HG03095 (cell line): ENCODE results near the gene ING1.
"Not testable (repeated sequence)": the region's sequence is repeated elsewhere in the genome, so short reads cannot be mapped to it uniquely, and the experiment has no call there.

ENCODE experiments used
- ATAC-seq: cut with Tn5 transposase; IDR thresholded peaks from one replicate; pipeline ENCODE4 v1.9.1; 2021; ENCODE audit warnings: moderate library complexity; ENCODE audit not compliant: unreplicated experiment

Gene ING1

DNA sequence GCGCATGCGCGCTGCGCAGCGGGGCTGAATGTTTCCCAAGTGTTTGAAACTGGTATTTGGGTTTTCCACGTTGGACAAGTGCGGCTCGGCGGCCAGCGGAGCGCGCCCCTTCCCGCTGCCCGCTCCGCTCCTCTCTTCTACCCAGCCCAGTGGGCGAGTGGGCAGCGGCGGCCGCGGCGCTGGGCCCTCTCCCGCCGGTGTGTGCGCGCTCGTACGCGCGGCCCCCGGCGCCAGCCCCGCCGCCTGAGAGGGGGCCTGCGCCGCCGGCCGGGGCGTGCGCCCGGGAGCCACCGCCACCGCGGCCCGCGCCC is at the start of gene ING1:
Gene ING1 (plus strand): TSS at position 59 of the 311 bp plus-strand sequence. CDS start 450 bp downstream, outside the sequence.
- ATAC-seq = no peak

- ATAC-seq = no peak
Observed at GRCh38 chr13:110664041-110664440, 49.5 kb upstream of the ING1 start.

GRCh38 chr13:110664673-110665072 is 48.8 kb upstream of the ING1 start:
- ATAC-seq = no peak

DNA sequence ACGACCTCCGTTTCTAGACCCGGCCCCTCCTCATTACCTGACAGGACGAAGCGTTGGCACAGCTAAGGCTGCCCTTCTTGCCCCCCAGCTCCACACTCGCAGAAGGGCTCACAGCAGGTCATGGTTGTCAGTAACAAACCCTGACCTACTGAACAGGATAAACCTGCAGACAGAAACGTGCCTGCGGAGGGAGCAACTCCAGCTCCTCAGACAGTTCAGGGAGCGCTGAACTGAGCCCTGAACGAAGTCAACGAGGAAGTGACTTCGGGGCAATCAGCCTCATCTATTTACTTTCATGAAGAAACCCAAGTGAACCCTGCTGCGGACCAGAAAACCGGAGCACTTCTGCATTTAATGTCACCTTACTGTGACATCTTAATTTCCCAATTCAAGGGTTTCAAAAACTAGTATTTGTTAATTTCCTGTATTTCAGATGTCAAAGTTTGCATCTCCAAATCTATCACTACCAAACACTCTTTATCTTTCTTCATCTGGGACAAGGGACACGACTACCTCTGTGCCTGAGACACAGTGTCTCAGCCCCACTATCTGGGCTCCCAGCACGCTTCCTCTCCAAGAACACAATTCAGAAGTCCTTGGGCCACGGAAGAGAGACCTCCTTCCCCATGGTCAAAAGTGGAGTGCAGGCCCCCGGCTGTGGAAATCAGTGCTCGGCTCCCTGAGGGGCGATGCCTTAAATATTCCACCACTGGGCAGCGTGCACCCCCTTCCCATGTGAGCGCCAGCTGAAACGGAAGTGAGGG is 47.8 kb upstream of the ING1 start:
- no peak for ATAC-seq

GRCh38 chr13:110666255-110666533 is 47.3 kb upstream of the ING1 start:
- ATAC-seq = no peak

DNA sequence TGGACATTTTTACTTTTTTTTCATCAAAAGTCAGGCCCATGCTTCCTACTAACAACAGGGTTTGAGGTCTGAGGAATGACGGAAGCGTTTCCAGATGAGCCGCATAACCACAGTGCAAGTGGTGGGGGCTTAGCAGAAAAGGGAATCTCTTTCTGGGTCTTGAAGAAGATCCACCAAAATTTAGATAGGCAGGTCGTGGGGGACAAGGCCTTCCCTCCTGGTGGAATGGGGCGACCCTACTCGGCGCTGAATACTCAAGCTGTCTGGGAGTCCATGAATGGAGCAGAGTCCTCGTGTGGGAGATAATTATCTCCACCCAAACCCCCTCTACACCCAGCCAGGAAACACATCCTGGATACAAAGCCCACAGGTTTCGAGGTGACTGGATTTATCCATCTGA is 44.5 kb upstream of the ING1 start:
- no peak for ATAC-seq

DNA sequence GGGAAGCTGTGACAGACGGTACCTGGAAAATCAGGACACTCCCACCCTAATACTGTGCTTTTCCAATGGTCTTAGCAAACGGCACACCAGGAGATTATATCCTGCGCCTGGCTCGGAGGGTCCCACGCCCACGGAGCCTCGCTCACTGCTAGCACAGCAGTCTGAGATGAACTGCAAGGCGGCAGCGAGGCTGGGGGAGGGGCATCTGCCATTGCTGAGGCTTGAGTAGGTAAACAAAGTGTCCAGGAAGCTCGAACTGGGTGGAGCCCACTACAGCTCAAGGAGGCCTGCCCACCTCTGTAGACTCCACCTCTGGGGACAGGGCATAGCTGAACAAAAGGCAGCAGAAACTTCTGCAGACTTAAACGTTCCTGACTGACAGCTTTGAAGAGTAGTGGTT is 43.7 kb upstream of the ING1 start:
- ATAC-seq = not testable (repeated sequence)

DNA sequence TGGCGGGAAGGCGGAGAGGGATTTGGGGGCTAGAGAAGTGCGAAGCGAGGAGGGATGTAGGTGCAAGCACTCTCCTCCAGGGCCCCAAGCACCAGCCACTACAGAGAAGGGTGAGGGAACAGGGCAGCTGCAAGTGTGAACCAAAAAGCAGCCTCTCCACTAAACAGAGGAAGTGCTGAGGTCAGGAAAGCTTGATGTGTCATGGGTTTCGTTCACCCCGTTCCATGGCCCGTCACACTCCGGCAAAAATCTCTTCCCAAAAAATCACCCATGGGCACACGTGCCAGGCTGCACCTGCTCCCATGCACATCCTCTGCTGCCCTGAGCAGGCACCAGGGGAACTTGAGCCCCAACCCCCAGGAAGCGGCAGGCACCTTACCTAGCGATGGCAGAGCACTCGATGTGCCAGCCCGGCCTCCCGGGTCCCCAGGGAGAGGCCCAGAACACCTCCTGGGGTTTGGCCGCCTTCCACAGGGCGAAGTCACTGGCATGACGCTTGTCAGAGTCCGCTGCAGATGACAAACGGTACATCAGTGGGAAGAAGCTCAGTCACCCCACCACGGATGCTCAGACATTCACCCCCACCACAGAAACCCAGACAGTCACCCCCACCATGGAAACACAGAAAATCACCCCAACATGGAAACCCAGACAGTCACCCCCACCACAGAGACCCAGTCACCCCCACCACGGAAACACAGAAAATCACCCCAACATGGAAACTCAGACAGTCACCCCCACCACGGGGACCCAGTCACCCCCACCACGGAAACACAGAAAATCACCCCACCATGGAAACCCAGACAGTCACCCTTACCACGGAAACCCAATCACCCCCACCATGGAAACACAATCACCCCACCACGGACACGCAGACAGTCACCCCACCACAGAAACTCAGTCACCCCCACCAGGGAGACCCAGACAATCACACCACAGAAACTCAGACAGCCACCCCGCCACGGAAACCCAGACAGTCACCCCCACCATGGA is 36.6 kb upstream of the ING1 start:
- ATAC-seq = peak; percentile 67

DNA sequence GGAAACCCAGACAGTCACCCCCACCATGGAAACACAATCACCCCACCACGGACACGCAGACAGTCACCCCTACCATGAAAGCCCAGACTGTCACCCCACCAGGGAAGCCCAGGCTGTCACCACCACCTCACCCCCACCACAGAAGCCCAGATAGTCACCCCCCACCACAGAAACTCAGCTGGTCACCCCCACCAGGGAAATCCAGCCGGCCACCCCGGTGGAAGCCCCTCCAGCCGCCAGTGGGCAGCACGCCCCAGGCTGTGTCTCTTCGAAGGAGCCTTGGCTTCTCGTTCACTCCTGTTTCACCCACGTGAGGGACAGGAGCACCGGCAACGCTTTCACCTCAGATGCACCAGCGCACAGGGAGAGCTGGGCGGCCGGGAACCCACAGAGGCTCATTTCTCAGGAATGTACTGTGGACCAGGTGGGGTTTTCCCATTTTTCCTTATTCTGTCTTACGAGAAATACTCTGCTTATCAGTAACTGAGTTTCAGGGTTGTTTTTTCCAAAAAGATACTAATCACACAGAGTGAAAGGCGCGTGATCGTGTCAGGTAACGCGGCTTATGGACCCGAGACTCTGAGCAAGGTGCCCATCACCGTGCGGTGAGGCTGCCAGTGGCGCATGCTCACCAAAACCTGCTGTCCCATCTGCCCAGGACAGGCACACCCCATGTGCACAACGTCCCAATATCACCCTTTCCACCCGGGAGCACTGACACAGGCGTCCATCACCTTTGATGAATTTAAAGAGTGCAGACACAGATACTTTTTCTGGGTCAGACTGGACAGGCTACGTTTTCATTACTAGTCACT is 35.6 kb upstream of the ING1 start:
- no peak for ATAC-seq

DNA sequence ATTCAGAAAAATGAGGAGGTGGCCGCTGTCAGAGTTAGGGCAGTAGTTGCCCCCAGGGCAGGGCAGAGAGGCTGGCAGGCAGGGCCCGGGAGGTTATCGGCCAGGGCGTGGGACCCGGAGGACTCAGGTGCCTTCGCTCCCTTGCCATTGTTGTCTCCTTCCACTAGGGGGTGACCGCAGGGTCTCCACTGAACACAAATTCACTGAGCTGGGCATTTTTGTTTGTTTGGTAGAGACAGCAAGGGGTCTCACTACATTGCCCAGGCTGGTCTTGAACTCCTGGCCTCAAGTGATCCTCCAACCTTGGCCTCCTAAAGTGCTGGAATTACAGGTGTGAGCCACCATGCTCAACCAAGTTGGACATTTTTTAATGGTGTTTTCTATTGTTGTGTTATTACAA is 32.6 kb upstream of the ING1 start:
- ATAC-seq = no peak

DNA sequence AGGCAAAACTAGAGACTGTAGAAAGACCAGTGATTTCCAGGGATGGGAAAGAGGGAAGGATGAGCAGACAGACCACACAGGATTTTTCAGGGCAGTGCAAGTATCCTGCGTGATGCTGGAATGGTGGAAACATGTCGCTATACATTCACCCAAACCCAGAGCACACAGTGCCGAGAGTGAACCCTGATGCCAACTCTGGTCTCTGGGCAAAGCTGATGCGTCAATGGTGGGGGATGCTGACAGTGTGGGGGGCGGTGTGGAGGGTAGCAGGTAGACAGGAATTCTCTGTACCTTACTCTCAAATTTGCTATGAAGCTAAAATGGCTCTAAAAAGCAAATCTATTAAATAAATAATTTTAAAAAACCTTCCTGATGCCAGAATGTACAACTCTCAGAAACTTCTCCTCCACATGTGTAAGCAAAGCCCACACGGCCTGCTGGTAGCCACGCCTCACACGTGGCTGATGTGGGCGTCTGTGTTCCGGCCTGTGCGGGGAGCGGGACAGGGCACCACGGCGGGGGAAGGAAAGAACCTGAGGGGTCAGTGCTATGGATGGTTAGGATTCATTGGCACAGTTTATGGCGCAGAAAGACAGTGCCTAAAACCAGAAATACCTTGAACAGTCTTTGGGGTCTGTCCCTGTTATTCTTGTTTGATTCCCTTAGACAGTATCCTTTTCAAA is 31.5 kb upstream of the ING1 start:
- no peak for ATAC-seq

GRCh38 chr13:110682746-110683145 is 30.8 kb upstream of the ING1 start:
- no peak for ATAC-seq

DNA sequence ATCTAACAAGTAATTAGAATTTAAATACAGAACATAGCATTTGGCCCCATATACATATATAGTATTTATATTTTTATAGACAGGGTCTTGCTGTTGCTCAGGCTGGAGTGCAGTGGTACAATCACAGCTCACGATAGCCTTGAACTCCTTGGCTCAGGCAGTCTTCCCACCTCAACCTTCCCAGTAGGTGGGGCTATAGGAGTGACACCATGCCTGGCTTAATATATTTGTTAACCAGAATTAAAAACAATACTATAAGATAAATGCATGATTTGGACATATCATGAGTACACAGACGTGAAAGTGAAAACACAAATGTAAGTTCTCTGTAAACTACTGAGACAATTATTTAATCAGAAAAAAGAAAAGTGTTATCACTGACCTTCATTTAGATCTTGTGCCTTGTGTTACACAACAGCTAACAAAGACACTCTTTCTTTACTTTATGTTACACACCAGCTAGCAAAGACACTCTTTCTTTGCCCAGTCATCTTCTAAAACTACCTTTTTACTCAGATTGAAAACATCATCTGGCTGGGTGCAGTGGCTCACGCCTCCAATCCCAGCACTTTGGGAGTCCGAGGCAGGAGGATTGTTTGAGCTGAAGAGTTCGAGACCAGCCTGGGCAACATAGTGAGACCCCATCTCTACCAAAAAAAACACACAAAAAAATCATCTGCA is 30.2 kb upstream of the ING1 start:
- ATAC-seq = no peak

DNA sequence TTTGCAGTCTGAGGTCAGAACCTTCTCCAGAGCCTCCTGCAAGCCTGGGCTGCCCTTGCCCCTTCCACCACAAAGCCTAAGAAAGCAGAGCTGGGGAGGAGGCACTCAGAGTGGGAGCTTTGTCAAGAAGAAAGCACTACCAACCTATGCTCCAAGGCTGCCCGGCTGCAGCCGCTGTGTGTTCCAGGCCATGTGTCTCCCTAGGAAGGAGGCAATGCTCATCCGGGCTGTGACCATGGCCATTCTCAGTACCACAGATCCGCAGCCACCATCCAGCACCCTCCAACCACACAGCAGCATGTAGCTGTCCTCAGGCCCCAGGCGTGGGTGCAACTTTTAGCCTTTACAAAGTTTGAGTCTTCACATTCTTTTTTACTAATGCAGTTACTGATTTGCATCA is 29.6 kb upstream of the ING1 start:
- no peak for ATAC-seq

DNA sequence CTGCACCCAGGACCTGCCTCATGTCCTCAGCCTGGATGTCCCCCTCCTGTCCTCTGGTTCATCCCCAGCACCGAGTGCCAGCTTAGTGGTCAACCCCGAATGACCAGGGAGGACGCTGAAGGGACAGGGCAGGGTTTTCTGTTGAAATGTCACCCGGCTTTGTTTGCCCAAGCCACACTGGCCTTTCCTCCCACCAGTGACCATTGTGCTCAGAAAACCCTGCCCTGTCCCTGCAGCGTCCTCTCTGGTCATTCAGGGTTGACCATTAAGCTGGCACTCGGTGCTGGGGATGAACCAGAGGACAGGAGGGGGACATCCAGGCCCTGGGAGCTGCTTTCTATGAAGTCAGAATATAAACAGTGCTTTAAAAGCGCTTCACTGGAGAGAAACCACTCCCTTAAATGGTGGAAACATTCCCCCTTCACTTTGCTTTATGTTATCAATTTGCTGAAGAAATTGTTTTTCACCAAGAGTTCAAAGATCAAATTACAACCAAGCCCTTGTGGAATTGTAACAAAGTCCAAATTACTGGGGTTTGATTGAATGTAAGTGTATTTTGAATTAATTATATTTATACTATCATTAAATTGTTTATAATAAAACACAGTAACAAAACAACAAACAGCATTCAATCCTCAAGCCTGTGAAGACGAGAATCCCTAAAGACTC is 29.0 kb upstream of the ING1 start:
- no peak for ATAC-seq

DNA sequence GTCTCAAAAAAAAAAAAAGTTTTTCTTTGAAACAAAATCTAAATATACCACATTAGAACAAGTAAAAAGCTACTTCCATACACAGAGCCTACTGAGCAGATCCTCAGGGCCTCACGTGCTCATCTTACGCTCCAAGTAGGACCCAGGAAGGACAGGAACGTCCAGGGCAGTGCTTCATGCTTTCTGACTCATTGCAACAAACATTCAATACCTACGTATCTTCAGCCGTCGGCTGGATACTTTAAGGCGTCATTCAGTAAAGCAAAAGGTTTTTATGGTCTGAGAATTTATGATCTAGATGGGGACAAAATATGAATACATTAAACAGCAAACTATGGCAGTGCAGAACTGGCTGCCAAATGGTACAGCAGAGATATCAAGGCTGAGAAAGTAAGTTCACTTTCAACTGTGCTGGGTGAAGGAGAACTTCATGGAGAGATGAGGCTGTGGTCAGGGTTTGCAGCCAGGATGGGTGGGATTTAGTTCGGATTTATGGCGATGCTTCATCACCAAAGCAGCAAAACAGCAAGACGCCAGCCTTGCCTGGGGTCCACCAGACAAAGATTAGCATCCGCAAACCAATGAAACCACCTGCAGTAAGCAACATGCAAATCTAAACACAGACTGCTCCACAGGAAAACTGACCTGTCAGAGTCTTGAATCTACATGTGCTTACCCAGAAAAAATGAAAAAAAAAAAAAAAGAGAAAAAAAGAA is 28.0 kb upstream of the ING1 start:
- ATAC-seq = no peak

- ATAC-seq = no peak
Observed at GRCh38 chr13:110687736-110688135, 25.8 kb upstream of the ING1 start.

GRCh38 chr13:110689041-110689440 is 24.5 kb upstream of the ING1 start:
- ATAC-seq = no peak

- no peak for ATAC-seq
Observed at GRCh38 chr13:110689711-110690110, 23.8 kb upstream of the ING1 start.
